ENCODE results near the gene NAMPT. TPM values are rescaled to one million over a fixed set of nuclear protein-coding genes. Genes with fewer than 3 reads are reported as not detected.

The NAMPT gene
- total and polyA plus RNA-seq, 9 of the 15 experiments (the other 6 are each of a cell fraction or from before 2014, with no cell fraction given) = 41.1 to 160 (median 106) TPM

- TF ChIP-seq, protein P1, sequence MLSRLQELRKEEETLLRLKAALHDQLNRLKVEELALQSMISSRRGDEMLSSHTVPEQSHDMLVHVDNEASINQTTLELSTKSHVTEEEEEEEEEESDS (CRISPR knock-in tag; IDR thresholded peaks at IDR 0.05) = no peak
- TF ChIP-seq BCLAF1 (IDR thresholded peaks at IDR 0.05; ENCODE audit: borderline replicate concordance in 1 of 2, control insufficient read depth in 1 of 2, low read depth in 2 of 2, low read length in 1 of 2) (no peak), DMBX1 (CRISPR knock-in tag; IDR thresholded peaks at IDR 0.05; ENCODE audit: borderline replicate concordance) (no peak), BCL6 (CRISPR knock-in tag; IDR thresholded peaks at IDR 0.05) (no peak), VEZF1 (CRISPR knock-in tag; IDR thresholded peaks at IDR 0.05) (peak; percentile 99), PHB (CRISPR knock-in tag; IDR thresholded peaks at IDR 0.05) (peak; percentile 83; the same call in 1 of the 2 replicates), TBP (optimal IDR thresholded peaks at IDR 0.05; ENCODE audit: low read depth, low read length) (peak; percentile 97), SMARCC2 (IDR thresholded peaks at IDR 0.05; ENCODE audit: low read depth) (no peak), BRF1 (IDR thresholded peaks at IDR 0.05; ENCODE audit: borderline replicate concordance, extremely low read depth, insufficient read length) (no peak), ZC3H8 (IDR thresholded peaks at IDR 0.05) (no peak), ZNF146 (CRISPR knock-in tag; IDR thresholded peaks at IDR 0.05; ENCODE audit: unreplicated experiment) (no peak)
- TF ChIP-seq, protein P2, sequence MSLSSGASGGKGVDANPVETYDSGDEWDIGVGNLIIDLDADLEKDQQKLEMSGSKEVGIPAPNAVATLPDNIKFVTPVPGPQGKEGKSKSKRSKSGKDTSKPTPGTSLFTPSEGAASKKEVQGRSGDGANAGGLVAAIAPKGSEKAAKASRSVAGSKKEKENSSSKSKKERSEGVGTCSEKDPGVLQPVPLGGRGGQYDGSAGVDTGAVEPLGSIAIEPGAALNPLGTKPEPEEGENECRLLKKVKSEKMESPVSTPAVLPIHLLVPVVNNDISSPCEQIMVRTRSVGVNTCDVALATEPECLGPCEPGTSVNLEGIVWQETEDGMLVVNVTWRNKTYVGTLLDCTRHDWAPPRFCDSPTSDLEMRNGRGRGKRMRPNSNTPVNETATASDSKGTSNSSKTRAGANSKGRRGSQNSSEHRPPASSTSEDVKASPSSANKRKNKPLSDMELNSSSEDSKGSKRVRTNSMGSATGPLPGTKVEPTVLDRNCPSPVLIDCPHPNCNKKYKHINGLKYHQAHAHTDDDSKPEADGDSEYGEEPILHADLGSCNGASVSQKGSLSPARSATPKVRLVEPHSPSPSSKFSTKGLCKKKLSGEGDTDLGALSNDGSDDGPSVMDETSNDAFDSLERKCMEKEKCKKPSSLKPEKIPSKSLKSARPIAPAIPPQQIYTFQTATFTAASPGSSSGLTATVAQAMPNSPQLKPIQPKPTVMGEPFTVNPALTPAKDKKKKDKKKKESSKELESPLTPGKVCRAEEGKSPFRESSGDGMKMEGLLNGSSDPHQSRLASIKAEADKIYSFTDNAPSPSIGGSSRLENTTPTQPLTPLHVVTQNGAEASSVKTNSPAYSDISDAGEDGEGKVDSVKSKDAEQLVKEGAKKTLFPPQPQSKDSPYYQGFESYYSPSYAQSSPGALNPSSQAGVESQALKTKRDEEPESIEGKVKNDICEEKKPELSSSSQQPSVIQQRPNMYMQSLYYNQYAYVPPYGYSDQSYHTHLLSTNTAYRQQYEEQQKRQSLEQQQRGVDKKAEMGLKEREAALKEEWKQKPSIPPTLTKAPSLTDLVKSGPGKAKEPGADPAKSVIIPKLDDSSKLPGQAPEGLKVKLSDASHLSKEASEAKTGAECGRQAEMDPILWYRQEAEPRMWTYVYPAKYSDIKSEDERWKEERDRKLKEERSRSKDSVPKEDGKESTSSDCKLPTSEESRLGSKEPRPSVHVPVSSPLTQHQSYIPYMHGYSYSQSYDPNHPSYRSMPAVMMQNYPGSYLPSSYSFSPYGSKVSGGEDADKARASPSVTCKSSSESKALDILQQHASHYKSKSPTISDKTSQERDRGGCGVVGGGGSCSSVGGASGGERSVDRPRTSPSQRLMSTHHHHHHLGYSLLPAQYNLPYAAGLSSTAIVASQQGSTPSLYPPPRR (CRISPR knock-in tag; IDR thresholded peaks at IDR 0.05; ENCODE audit: borderline replicate concordance) = no peak
- TF ChIP-seq, protein P3, sequence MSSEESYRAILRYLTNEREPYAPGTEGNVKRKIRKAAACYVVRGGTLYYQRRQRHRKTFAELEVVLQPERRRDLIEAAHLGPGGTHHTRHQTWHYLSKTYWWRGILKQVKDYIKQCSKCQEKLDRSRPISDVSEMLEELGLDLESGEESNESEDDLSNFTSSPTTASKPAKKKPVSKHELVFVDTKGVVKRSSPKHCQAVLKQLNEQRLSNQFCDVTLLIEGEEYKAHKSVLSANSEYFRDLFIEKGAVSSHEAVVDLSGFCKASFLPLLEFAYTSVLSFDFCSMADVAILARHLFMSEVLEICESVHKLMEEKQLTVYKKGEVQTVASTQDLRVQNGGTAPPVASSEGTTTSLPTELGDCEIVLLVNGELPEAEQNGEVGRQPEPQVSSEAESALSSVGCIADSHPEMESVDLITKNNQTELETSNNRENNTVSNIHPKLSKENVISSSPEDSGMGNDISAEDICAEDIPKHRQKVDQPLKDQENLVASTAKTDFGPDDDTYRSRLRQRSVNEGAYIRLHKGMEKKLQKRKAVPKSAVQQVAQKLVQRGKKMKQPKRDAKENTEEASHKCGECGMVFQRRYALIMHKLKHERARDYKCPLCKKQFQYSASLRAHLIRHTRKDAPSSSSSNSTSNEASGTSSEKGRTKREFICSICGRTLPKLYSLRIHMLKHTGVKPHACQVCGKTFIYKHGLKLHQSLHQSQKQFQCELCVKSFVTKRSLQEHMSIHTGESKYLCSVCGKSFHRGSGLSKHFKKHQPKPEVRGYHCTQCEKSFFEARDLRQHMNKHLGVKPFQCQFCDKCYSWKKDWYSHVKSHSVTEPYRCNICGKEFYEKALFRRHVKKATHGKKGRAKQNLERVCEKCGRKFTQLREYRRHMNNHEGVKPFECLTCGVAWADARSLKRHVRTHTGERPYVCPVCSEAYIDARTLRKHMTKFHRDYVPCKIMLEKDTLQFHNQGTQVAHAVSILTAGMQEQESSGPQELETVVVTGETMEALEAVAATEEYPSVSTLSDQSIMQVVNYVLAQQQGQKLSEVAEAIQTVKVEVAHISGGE (CRISPR knock-in tag; IDR thresholded peaks at IDR 0.05) = no peak
Measured at GRCh38 chr7:106284714-106285050, at the start of gene NAMPT (continued).

Measured in K562 (cell line).